ENCODE results near the gene TACC2.

Gene TACC2

GRCh38 chr10:121994429-121994941 is 5.5 kb downstream of the TACC2 start:
- TF ChIP-seq TAF1 (IDR thresholded peaks at IDR 0.05; ENCODE audit: borderline replicate concordance, insufficient read depth, low read length) (no peak), FOXP2 (optimal IDR thresholded peaks at IDR 0.05; ENCODE audit: borderline replicate concordance, extremely low read depth, extremely low read length, insufficient read depth) (no peak), SIN3A (IDR thresholded peaks at IDR 0.05; ENCODE audit: borderline replicate concordance, insufficient read depth, low read length) (no peak), POLR2AphosphoS5 (IDR thresholded peaks at IDR 0.05; ENCODE audit: low read depth, low read length) (no peak)
- TF ChIP-seq, protein P1, sequence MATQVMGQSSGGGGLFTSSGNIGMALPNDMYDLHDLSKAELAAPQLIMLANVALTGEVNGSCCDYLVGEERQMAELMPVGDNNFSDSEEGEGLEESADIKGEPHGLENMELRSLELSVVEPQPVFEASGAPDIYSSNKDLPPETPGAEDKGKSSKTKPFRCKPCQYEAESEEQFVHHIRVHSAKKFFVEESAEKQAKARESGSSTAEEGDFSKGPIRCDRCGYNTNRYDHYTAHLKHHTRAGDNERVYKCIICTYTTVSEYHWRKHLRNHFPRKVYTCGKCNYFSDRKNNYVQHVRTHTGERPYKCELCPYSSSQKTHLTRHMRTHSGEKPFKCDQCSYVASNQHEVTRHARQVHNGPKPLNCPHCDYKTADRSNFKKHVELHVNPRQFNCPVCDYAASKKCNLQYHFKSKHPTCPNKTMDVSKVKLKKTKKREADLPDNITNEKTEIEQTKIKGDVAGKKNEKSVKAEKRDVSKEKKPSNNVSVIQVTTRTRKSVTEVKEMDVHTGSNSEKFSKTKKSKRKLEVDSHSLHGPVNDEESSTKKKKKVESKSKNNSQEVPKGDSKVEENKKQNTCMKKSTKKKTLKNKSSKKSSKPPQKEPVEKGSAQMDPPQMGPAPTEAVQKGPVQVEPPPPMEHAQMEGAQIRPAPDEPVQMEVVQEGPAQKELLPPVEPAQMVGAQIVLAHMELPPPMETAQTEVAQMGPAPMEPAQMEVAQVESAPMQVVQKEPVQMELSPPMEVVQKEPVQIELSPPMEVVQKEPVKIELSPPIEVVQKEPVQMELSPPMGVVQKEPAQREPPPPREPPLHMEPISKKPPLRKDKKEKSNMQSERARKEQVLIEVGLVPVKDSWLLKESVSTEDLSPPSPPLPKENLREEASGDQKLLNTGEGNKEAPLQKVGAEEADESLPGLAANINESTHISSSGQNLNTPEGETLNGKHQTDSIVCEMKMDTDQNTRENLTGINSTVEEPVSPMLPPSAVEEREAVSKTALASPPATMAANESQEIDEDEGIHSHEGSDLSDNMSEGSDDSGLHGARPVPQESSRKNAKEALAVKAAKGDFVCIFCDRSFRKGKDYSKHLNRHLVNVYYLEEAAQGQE (IDR thresholded peaks at IDR 0.05; ENCODE audit: insufficient read depth in 1 of 2, low read depth in 2 of 2, low read length in 2 of 2), result no peak

- no peak for TF ChIP-seq SIN3A (IDR thresholded peaks at IDR 0.05; ENCODE audit: borderline replicate concordance, insufficient read depth, low read length)
- TF ChIP-seq POLR2AphosphoS5 (IDR thresholded peaks at IDR 0.05; ENCODE audit: low read depth, low read length), result no peak
- no peak for TF ChIP-seq FOXP2 (optimal IDR thresholded peaks at IDR 0.05; ENCODE audit: borderline replicate concordance, extremely low read depth, extremely low read length, insufficient read depth)
- TF ChIP-seq, protein P1 (IDR thresholded peaks at IDR 0.05; ENCODE audit: insufficient read depth in 1 of 2, low read depth in 2 of 2, low read length in 2 of 2), result no peak
- TF ChIP-seq TAF1 (IDR thresholded peaks at IDR 0.05; ENCODE audit: borderline replicate concordance, insufficient read depth, low read length), result no peak
Measured at GRCh38 chr10:121998462-121998861, 9.5 kb downstream of the TACC2 start.

DNA sequence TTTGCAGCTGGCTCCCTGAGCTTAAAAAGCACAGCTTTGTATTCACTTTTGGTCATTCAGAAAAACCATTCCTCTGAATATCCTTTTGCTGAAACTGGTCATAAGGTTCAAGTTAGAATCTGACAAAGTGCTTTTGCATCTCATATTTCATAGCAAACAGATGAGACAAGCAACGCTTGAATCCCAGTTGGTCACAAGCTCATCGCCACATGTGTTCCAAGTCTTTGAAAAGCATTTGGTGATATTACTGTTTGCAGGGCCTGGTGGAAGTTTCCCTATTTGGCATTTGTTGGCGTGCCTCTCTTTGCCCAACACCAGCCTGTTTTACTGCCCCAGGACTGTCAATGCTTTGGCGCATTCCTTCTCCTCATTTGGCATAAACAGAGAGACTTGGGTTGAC is 10.3 kb downstream of the TACC2 start:
- no peak for TF ChIP-seq POLR2AphosphoS5 (IDR thresholded peaks at IDR 0.05; ENCODE audit: low read depth, low read length)
- TF ChIP-seq SIN3A (IDR thresholded peaks at IDR 0.05; ENCODE audit: borderline replicate concordance, insufficient read depth, low read length), result no peak
- no peak for TF ChIP-seq TAF1 (IDR thresholded peaks at IDR 0.05; ENCODE audit: borderline replicate concordance, insufficient read depth, low read length)
- no peak for TF ChIP-seq FOXP2 (optimal IDR thresholded peaks at IDR 0.05; ENCODE audit: borderline replicate concordance, extremely low read depth, extremely low read length, insufficient read depth)
- TF ChIP-seq, protein P1 (IDR thresholded peaks at IDR 0.05; ENCODE audit: insufficient read depth in 1 of 2, low read depth in 2 of 2, low read length in 2 of 2), result no peak

DNA sequence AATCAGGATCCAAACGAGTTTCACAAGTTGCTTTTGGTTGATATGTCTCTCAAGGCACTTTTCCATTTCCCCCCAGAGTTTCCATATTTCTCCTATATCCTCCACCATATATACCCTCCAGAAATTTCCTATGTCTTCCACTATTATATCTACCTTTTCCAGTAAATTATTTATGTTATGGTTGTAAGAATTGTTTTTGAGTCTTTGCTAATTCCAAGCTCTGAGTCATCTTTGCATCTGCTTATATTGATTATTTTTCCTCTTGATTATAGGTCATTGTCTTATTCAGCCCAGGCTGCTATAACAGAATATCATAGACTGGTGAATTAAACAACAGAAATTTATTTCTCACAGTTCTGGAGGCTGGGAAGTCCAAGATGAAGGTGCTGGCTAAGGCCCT is 12.7 kb downstream of the TACC2 start:
- no peak for TF ChIP-seq POLR2AphosphoS5 (IDR thresholded peaks at IDR 0.05; ENCODE audit: low read depth, low read length)
- TF ChIP-seq, protein P1 (IDR thresholded peaks at IDR 0.05; ENCODE audit: insufficient read depth in 1 of 2, low read depth in 2 of 2, low read length in 2 of 2), result no peak
- no peak for TF ChIP-seq FOXP2 (optimal IDR thresholded peaks at IDR 0.05; ENCODE audit: borderline replicate concordance, extremely low read depth, extremely low read length, insufficient read depth)

GRCh38 chr10:122007415-122007814 is 18.5 kb downstream of the TACC2 start:
- TF ChIP-seq SIN3A (IDR thresholded peaks at IDR 0.05; ENCODE audit: borderline replicate concordance, insufficient read depth, low read length), result no peak
- TF ChIP-seq TAF1 (IDR thresholded peaks at IDR 0.05; ENCODE audit: borderline replicate concordance, insufficient read depth, low read length), result no peak
- TF ChIP-seq FOXP2 (optimal IDR thresholded peaks at IDR 0.05; ENCODE audit: borderline replicate concordance, extremely low read depth, extremely low read length, insufficient read depth), result no peak
- TF ChIP-seq POLR2AphosphoS5 (IDR thresholded peaks at IDR 0.05; ENCODE audit: low read depth, low read length), result no peak
- TF ChIP-seq, protein P1 (IDR thresholded peaks at IDR 0.05; ENCODE audit: insufficient read depth in 1 of 2, low read depth in 2 of 2, low read length in 2 of 2), result no peak

Data from PFSK-1 (cell line).